HEK293 (cell line): ENCODE results near the gene LRIT1.

ENCODE experiments used
- CTCF ChIA-PET: fragments of 350-600 bp; formaldehyde crosslinking; extraction: SDS; loops from one replicate; lab custom pipeline; 2021; ENCODE audit warnings: antibody characterized with exemption; lab: Yijun Ruan, JAX
- POLR2A ChIA-PET: fragments of 300-600 bp; formaldehyde crosslinking; extraction: SDS; loops from one replicate; lab custom pipeline; 2020; ENCODE audit warnings: antibody characterized with exemption, inconsistent platforms; lab: Yijun Ruan, JAX
- H3K27ac ChIP-seq: fragments of 200-500 bp; sonication (Bioruptor generic); 2 replicates; pipeline ENCODE4 v1.5.1; 2014; ENCODE audit warnings: low read depth, low read length, control low read depth, inconsistent platforms; ENCODE audit errors: extremely low read depth
- H3K36me3 ChIP-seq, 2 experiments: fragments of 200-500 bp in 1 of 2; sonication (Bioruptor generic) in 1 of 2; 1 replicate in 1 of 2; 2 replicates in 1 of 2; pipeline ENCODE4 v1.5.1; 2014 to 2017; ENCODE audit warnings: inconsistent platforms in 2 of 2, low read length in 2 of 2; ENCODE audit not compliant: control insufficient read depth in 2 of 2, insufficient read depth in 1 of 2
- H3K4me1 ChIP-seq: fragments of 200-500 bp; sonication (Bioruptor generic); 2 replicates; pipeline ENCODE4 v1.5.1; 2014; ENCODE audit warnings: mild to moderate bottlenecking, low read length, inconsistent platforms; ENCODE audit not compliant: control insufficient read depth, insufficient read depth
- H3K4me3 ChIP-seq: 2 replicates; pipeline ENCODE4 v1.5.1; 2011; ENCODE audit warnings: low read depth, mild to moderate bottlenecking, control low read depth, low read length, moderate library complexity
- H3K9me3 ChIP-seq: fragments of 200-500 bp; sonication (Bioruptor generic); 2 replicates; pipeline ENCODE4 v1.5.1; 2014; ENCODE audit warnings: low read depth, low read length, inconsistent platforms; ENCODE audit not compliant: control insufficient read depth, insufficient read depth
- BCL11B ChIP-seq: fragments of 450-650 bp; formaldehyde crosslinking; IDR thresholded peaks from 2 replicates; pipeline ENCODE4 v1.5.1; 2016; ENCODE audit warnings: low read depth, missing biosample characterization, missing genetic modification characterization
- GLI2 ChIP-seq: fragments of 450-650 bp; formaldehyde crosslinking; IDR thresholded peaks from 2 replicates; pipeline ENCODE4; 2017; ENCODE audit warnings: missing biosample characterization, missing genetic modification characterization, low read depth, borderline replicate concordance
- PRDM2 ChIP-seq: fragments of 450-650 bp; formaldehyde crosslinking; IDR thresholded peaks from 2 replicates; pipeline ENCODE4 v1.5.1; 2016; ENCODE audit warnings: missing biosample characterization, missing genetic modification characterization, borderline replicate concordance
- REST ChIP-seq: fragments of 450-650 bp; formaldehyde crosslinking; IDR thresholded peaks from 2 replicates; pipeline ENCODE4 v1.5.1; 2016; ENCODE audit warnings: missing biosample characterization, missing genetic modification characterization
- SP7 ChIP-seq: fragments of 450-650 bp; formaldehyde crosslinking; IDR thresholded peaks from 2 replicates; pipeline ENCODE4 v1.5.1; 2016; ENCODE audit warnings: missing biosample characterization, missing genetic modification characterization
- TCF7L2 ChIP-seq: IDR thresholded peaks from 2 replicates; pipeline ENCODE4 v1.6.1; 2011; ENCODE audit warnings: low read depth, mild to moderate bottlenecking, inconsistent platforms, low read length, moderate library complexity, borderline replicate concordance
- ZBTB44 ChIP-seq: fragments of 450-650 bp; IDR thresholded peaks from 2 replicates; pipeline ENCODE4 v1.5.1; 2018; ENCODE audit warnings: missing biosample characterization, mild to moderate bottlenecking, missing genetic modification characterization
- ZBTB7A ChIP-seq: fragments of 450-650 bp; formaldehyde crosslinking; IDR thresholded peaks from 2 replicates; pipeline ENCODE4 v1.5.1; 2016; ENCODE audit warnings: low read depth, missing biosample characterization, missing genetic modification characterization
- ZNF341 ChIP-seq: fragments of 450-650 bp; formaldehyde crosslinking; IDR thresholded peaks from 2 replicates; pipeline ENCODE4; 2016; ENCODE audit warnings: low read depth, missing biosample characterization, missing genetic modification characterization
- ZNF398 ChIP-seq: fragments of 450-650 bp; formaldehyde crosslinking; IDR thresholded peaks from 2 replicates; pipeline ENCODE4 v1.5.1; 2017; ENCODE audit warnings: missing biosample characterization, missing genetic modification characterization
- ZNF501 ChIP-seq: fragments of 450-650 bp; formaldehyde crosslinking; IDR thresholded peaks from 2 replicates; pipeline ENCODE4 v1.5.1; 2016; ENCODE audit warnings: missing biosample characterization, missing genetic modification characterization
- ZNF521 ChIP-seq: fragments of 450-650 bp; formaldehyde crosslinking; IDR thresholded peaks from 2 replicates; pipeline ENCODE4 v1.5.1; 2017; ENCODE audit warnings: missing biosample characterization, mild to moderate bottlenecking, missing genetic modification characterization
- ZNF571 ChIP-seq: fragments of 450-650 bp; formaldehyde crosslinking; IDR thresholded peaks from 2 replicates; pipeline ENCODE4 v1.5.0; 2017; ENCODE audit warnings: missing biosample characterization, missing genetic modification characterization
- ZNF610 ChIP-seq: fragments of 450-650 bp; formaldehyde crosslinking; IDR thresholded peaks from 2 replicates; pipeline ENCODE4 v1.5.1; 2016; ENCODE audit warnings: missing biosample characterization, missing genetic modification characterization, borderline replicate concordance
- ZNF658 ChIP-seq: fragments of 450-650 bp; formaldehyde crosslinking; IDR thresholded peaks from 2 replicates; pipeline ENCODE4; 2016; ENCODE audit warnings: missing biosample characterization, missing genetic modification characterization
- ZNF791 ChIP-seq: fragments of 450-650 bp; formaldehyde crosslinking; IDR thresholded peaks from 2 replicates; pipeline ENCODE4 v1.5.1; 2016; ENCODE audit warnings: missing biosample characterization, missing genetic modification characterization

Gene LRIT1

GRCh38 chr10:84224411-84225028, 16.8 kb downstream of the LRIT1 start:
- Histone ChIP-seq H3K36me3 (no peaks in the 10 kb centered on the region), H3K4me3 (no peak overlapping the region), H3K4me1 (no peaks in the 10 kb centered on the region), H3K27ac (no peak overlapping the region), H3K9me3 (no peaks in the 10 kb centered on the region)
- ChIA-PET POLR2A (no interaction called here), CTCF (no interaction called here)
- TF ChIP-seq ZNF791 (tag by site-specific recombination): no peak
- TF ChIP-seq REST (tag by site-specific recombination): peak; percentile 98

- no peaks in the 10 kb centered on the region for H3K4me1 ChIP-seq
- ChIA-PET POLR2A (no interaction called here), CTCF (interaction anchor here (0.6 kb wide), 1 partner anchor 425 kb away, joined by 3 read pairs; no protein-coding TSS in a partner anchor)
- TF ChIP-seq ZNF571 (tag by site-specific recombination) (no peak), ZNF501 (tag by site-specific recombination) (no peak), BCL11B (tag by site-specific recombination) (no peak), ZNF610 (tag by site-specific recombination) (no peak), TCF7L2 (no peak), ZNF791 (tag by site-specific recombination) (no peak), SP7 (no peak), GLI2 (tag by site-specific recombination) (no peak), ZBTB7A (tag by site-specific recombination) (no peak), ZBTB44 (no peak), ZNF398 (tag by site-specific recombination) (no peak), PRDM2 (tag by site-specific recombination) (no peak), ZNF341 (tag by site-specific recombination) (no peak), ZNF521 (tag by site-specific recombination) (no peak), ZNF658 (tag by site-specific recombination) (no peak)
- no peak overlapping the region for H3K27ac ChIP-seq
- H3K36me3 ChIP-seq: no peaks in the 10 kb centered on the region
- H3K4me3 ChIP-seq: no peak overlapping the region
- H3K9me3 ChIP-seq: no peaks in the 10 kb centered on the region
Observed at GRCh38 chr10:84221916-84222315, 19.4 kb downstream of the LRIT1 start.
